Activated CD4-positive, alpha-beta T cell treated with anti-CD3 and anti-CD28 coated beads, Interleukin-2, amount 10 ng/mL, durations not matched to agents 7 days and 5 days (primary cell): ENCODE results near the gene MED10. TPM values are rescaled to one million over a fixed set of nuclear protein-coding genes. Genes with fewer than 3 reads are reported as not detected.

ENCODE experiments used
- CTCF ChIA-PET: fragments of 350-600 bp; sonication (Branson Sonifier 250); formaldehyde crosslinking; loops from one replicate; lab custom pipeline; 2021; ENCODE audit warnings: antibody characterized with exemption; lab: Charles Lee
- POLR2A ChIA-PET: fragments of 350-600 bp; sonication (Branson Sonifier 250); formaldehyde crosslinking; loops from one replicate; lab custom pipeline; 2021; ENCODE audit warnings: antibody characterized with exemption; lab: Charles Lee
- DNase-seq: peaks from one replicate; pipeline ENCODE4 v3.0.0-alpha.2; 2020
- H3K27ac Mint-ChIP-seq: one replicate; pipeline ENCODE4 v1.8.0; 2021; ENCODE audit warnings: mild to moderate bottlenecking, moderate library complexity, mixed read lengths
- H3K27me3 Mint-ChIP-seq: one replicate; pipeline ENCODE4 v1.8.0; 2021; ENCODE audit warnings: mixed read lengths
- H3K36me3 Mint-ChIP-seq: one replicate; pipeline ENCODE4 v1.8.0; 2021; ENCODE audit warnings: low read depth, mixed read lengths
- H3K4me1 Mint-ChIP-seq: one replicate; pipeline ENCODE4 v1.8.0; 2021; ENCODE audit warnings: mixed read lengths
- H3K4me3 Mint-ChIP-seq: one replicate; pipeline ENCODE4 v1.8.0; 2021; ENCODE audit warnings: mild to moderate bottlenecking, moderate library complexity, mixed read lengths
- H3K9me3 Mint-ChIP-seq: one replicate; pipeline ENCODE4 v1.8.0; 2021; ENCODE audit warnings: mixed read lengths
- total RNA-seq, 2 experiments: library from RNA; stranded (reverse); gene quantifications; one replicate each; pipeline ENCODE4 v1.2.3, GENCODE V29; 2021

Gene MED10
- total RNA-seq, 2 experiments from 2014 or later = 52.7 to 53.9 TPM

DNA sequence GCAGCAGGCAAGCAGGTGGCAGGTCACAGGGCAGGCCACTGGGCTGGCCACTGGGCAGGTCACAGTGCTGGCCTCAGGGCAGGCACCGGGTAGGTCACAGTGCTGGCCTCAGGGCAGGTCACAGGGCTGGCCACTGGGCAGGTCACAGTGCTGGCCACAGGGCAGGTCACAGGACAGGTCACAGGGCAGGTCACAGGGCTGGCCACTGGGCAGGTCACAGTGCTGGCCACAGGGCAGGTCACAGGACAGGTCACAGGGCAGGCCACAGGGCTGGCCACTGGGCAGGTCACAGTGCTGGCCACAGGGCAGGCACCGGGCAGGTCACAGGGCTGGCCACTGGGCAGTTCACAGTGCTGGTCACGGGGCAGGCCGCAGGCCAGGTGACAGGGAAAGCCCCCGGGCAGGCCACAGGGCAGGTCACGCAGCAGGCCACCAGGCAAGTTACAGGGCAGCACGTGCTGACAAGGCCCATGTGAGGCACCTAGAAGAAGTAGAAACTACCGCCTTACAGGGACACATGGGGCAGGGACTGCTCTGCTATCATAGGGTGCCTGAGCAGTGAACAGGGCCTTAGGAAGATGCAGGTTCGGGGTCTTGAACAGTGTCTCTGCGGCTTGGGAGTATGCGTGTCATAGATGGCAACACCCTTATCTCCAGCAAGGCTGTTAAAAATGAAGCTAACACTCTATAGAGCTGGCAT, 18.6 kb upstream of the MED10 start:
- POLR2A ChIA-PET = no interaction called here

GRCh38 chr5:6396043-6396442, 17.7 kb upstream of the MED10 start:
- no peak overlapping the region for H3K4me3 Mint-ChIP-seq
- H3K9me3 Mint-ChIP-seq = peaks cover 4% of the 10 kb centered on the region
- ChIA-PET CTCF (no interaction called here), POLR2A (no interaction called here)
- no peak overlapping the region for H3K27ac Mint-ChIP-seq
- peaks cover 2% of the 10 kb centered on the region for H3K27me3 Mint-ChIP-seq
- H3K4me1 Mint-ChIP-seq = peaks cover 10% of the 10 kb centered on the region
- H3K36me3 Mint-ChIP-seq = no peaks in the 10 kb centered on the region
- DNase-seq = no peak

More for the DNA sequence above, 18.6 kb upstream of the MED10 start:
- H3K9me3 Mint-ChIP-seq = peaks cover 1% of the 10 kb centered on the region
- CTCF ChIA-PET = no interaction called here
- DNase-seq = no peak
- H3K27ac Mint-ChIP-seq = no peak overlapping the region
- H3K4me1 Mint-ChIP-seq = peaks cover 10% of the 10 kb centered on the region
- H3K36me3 Mint-ChIP-seq = no peaks in the 10 kb centered on the region
- H3K27me3 Mint-ChIP-seq = peaks cover 8% of the 10 kb centered on the region
- H3K4me3 Mint-ChIP-seq = no peak overlapping the region

- H3K4me1 Mint-ChIP-seq = peaks cover 10% of the 10 kb centered on the region
- H3K27me3 Mint-ChIP-seq = peaks cover 2% of the 10 kb centered on the region
- peaks cover 5% of the 10 kb centered on the region for H3K9me3 Mint-ChIP-seq
- ChIA-PET POLR2A (no interaction called here), CTCF (no interaction called here)
- H3K4me3 Mint-ChIP-seq = no peak overlapping the region
- H3K36me3 Mint-ChIP-seq = no peaks in the 10 kb centered on the region
- no peak overlapping the region for H3K27ac Mint-ChIP-seq
- no peak for DNase-seq
These were observed 17.3 kb upstream of the MED10 start for GRCh38 chr5:6395621-6396020.

- ChIA-PET POLR2A (no interaction called here), CTCF (no interaction called here)
- no peak for DNase-seq
- no peak overlapping the region for H3K27ac Mint-ChIP-seq
- H3K36me3 Mint-ChIP-seq = no peaks in the 10 kb centered on the region
- no peak overlapping the region for H3K4me3 Mint-ChIP-seq
- H3K27me3 Mint-ChIP-seq = peaks cover 4% of the 10 kb centered on the region
- peaks cover 10% of the 10 kb centered on the region for H3K4me1 Mint-ChIP-seq
- H3K9me3 Mint-ChIP-seq = peaks cover 5% of the 10 kb centered on the region
These were observed 16.7 kb upstream of the MED10 start for GRCh38 chr5:6395102-6395445.

DNA sequence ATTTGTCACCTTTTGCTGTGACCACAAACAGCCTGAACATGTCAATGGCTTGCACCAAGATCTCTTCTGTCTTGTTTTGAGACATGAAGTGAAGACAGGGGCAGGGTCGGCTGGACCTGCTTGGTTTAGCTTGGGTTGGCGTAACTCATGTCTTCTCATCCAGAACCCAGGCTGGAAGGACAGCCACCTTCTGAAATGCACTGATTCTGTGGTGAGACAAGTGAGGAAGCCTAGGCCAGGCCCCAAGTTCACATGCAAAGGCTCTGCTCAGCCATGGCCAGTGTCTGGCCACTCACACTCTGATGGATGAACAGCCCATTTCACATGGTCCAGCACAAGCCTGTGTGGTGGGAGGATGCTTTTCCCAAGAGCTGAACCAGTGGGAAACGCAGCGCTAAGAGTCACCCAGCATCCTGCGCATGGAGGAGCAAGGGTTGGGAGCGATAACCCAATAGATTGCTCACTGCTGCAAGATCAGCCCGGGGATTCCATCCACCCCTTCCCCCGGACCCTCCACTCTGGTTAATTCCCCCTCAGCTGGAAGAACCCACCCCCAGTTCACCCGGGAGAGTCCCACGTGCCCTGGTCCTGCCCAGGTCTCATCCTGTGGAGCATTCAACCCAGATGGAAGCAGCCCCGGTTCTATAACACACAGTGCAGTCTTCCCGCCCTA, 16.2 kb upstream of the MED10 start:
- Mint-ChIP-seq H3K4me3 (no peak overlapping the region), H3K27me3 (peaks cover 4% of the 10 kb centered on the region), H3K27ac (no peak overlapping the region), H3K9me3 (peaks cover 5% of the 10 kb centered on the region), H3K36me3 (no peaks in the 10 kb centered on the region), H3K4me1 (peaks cover 10% of the 10 kb centered on the region)
- ChIA-PET CTCF (no interaction called here), POLR2A (no interaction called here)
- DNase-seq = no peak

GRCh38 chr5:6393596-6394194, 15.3 kb upstream of the MED10 start:
- ChIA-PET POLR2A (no interaction called here), CTCF (no interaction called here)
- H3K4me3 Mint-ChIP-seq = no peak overlapping the region
- DNase-seq = no peak
- peaks cover 4% of the 10 kb centered on the region for H3K27me3 Mint-ChIP-seq
- peak overlapping the region; percentile 58 for H3K27ac Mint-ChIP-seq
- no peaks in the 10 kb centered on the region for H3K36me3 Mint-ChIP-seq
- H3K4me1 Mint-ChIP-seq = peaks cover 10% of the 10 kb centered on the region
- peaks cover 5% of the 10 kb centered on the region for H3K9me3 Mint-ChIP-seq

DNA sequence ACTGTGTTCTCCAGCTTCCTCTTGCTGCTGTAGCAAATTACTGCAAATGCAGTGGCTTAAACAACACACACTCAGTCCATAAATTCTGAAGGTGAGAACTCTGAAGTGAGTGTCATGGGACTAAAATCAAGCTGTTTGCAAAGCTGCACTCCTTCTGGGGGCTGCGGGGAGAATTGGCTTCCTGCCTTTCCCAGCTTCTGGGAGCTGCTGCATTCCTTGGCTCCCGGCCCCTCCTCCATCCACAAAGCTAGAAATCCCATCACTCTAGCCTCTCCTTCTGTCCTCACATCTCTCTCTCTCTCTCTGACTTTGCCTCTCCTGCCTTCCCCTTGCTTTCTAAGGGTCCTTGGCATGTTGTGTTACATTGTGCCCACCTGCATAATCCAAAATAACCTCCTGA, 14.2 kb upstream of the MED10 start:
- Mint-ChIP-seq H3K9me3 (peaks cover 5% of the 10 kb centered on the region), H3K4me3 (no peak overlapping the region), H3K36me3 (no peaks in the 10 kb centered on the region), H3K27ac (no peak overlapping the region), H3K27me3 (peaks cover 4% of the 10 kb centered on the region), H3K4me1 (peaks cover 10% of the 10 kb centered on the region)
- ChIA-PET CTCF (interaction anchor here (0.8 kb wide), 1 partner anchor 1668 kb away, joined by 3 read pairs; no protein-coding TSS in a partner anchor), POLR2A (no interaction called here)
- DNase-seq = no peak

DNA sequence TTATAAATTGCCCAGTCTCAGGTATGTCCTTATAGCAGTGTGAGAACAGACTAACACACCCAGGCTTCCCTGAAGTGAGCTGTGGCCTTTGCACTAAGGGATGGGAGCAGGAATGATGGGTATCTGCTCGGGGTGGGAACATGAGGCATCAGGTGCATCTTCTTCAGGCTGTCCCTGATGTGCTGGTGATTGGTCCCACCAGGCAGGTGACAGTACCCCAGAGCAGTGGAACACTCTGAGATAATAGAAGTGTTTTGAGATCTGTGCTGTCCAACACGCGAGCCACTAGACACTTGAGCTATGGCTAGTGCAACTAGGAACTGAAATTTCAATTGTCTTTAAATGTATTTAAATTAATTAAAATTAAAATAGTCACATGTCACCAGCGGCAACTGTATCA, 12.8 kb upstream of the MED10 start:
- no peaks in the 10 kb centered on the region for H3K36me3 Mint-ChIP-seq
- no peak overlapping the region for H3K27ac Mint-ChIP-seq
- ChIA-PET CTCF (no interaction called here), POLR2A (no interaction called here)
- peaks cover 10% of the 10 kb centered on the region for H3K4me1 Mint-ChIP-seq
- H3K27me3 Mint-ChIP-seq = peaks cover 8% of the 10 kb centered on the region
- DNase-seq = no peak
- H3K4me3 Mint-ChIP-seq = no peak overlapping the region
- H3K9me3 Mint-ChIP-seq = peaks cover 5% of the 10 kb centered on the region

DNA sequence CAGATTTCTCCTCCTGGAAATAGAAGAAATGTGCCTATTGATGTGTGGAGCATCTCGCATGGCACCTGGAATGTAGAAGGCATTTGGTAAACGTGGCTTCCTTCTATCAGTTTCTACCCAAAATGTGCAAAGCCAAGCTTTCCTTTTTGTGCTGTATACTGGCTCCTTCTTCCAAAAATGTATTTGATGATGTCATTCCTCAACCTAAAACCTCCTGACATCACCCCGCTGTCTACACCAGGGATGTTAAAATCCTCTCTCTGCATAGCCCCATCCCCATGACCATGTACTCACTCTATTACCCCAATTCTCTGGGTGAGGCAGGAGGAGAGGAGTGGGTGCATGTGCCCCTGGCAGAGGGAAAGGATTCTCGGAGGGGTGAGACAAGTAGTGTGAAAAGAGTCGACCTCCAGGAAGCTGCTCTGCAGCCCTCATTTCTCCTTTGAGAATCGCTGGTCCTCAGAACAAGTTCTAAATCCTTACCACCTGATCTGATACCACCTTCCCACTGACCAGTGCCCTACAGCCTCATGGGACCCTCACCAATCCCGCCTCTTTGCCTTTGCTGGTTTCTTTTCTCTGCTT, 11.7 kb upstream of the MED10 start:
- Mint-ChIP-seq H3K4me3 (no peak overlapping the region), H3K9me3 (peaks cover 5% of the 10 kb centered on the region), H3K4me1 (peaks cover 10% of the 10 kb centered on the region), H3K27me3 (peaks cover 12% of the 10 kb centered on the region), H3K27ac (no peak overlapping the region), H3K36me3 (no peaks in the 10 kb centered on the region)
- ChIA-PET POLR2A (no interaction called here), CTCF (interaction anchor here (1.0 kb wide), 1 partner anchor 12 kb away, joined by 3 read pairs; the partner anchor contains the start of gene MED10)
- no peak for DNase-seq

- Mint-ChIP-seq H3K36me3 (no peaks in the 10 kb centered on the region), H3K4me3 (no peak overlapping the region), H3K4me1 (peaks cover 10% of the 10 kb centered on the region), H3K27me3 (peaks cover 12% of the 10 kb centered on the region), H3K27ac (no peak overlapping the region), H3K9me3 (peaks cover 5% of the 10 kb centered on the region)
- POLR2A ChIA-PET = no interaction called here
- DNase-seq = no peak
- CTCF ChIA-PET = interaction anchor here (1.0 kb wide), 1 partner anchor 11 kb away, joined by 3 read pairs; the partner anchor contains the start of gene MED10
These were observed 11.1 kb upstream of the MED10 start for GRCh38 chr5:6389397-6389796.

GRCh38 chr5:6387970-6388369, 9.6 kb upstream of the MED10 start:
- H3K27ac Mint-ChIP-seq = no peak overlapping the region
- CTCF ChIA-PET = no interaction called here
- no peaks in the 10 kb centered on the region for H3K36me3 Mint-ChIP-seq
- no peak for DNase-seq
- no peak overlapping the region for H3K4me3 Mint-ChIP-seq
- H3K9me3 Mint-ChIP-seq = peaks cover 5% of the 10 kb centered on the region
- POLR2A ChIA-PET = no interaction called here
- peaks cover under 1% of the 10 kb centered on the region for H3K4me1 Mint-ChIP-seq
- peaks cover 17% of the 10 kb centered on the region for H3K27me3 Mint-ChIP-seq

DNA sequence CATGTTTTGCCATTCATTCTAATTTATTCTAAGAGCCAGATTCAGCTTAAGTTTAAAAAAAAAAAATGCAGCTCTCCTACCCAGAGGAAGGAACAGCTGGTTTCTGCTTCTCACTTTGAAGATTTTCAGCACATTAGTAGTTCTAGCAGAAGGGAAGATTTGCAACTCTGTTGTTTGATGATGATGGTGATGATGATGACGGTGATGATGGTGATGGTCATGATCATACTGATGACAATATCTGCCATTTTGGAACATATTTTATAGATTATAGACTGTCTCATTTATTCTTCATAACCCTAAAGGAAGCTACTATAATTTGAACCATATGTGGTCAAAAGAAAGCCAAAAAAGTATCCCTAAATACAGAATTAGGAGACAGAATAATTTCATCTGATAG, 7.9 kb upstream of the MED10 start:
- Mint-ChIP-seq H3K4me3 (no peak overlapping the region), H3K36me3 (no peaks in the 10 kb centered on the region), H3K27me3 (peaks cover 18% of the 10 kb centered on the region), H3K27ac (no peak overlapping the region), H3K9me3 (peaks cover 3% of the 10 kb centered on the region), H3K4me1 (no peaks in the 10 kb centered on the region)
- no peak for DNase-seq
- ChIA-PET POLR2A (no interaction called here), CTCF (interaction anchor here (1.0 to 1.3 kb wide), 2 partner anchors 9 to 49 kb away, joined by 7 to 9 read pairs; no protein-coding TSS in a partner anchor)

- Mint-ChIP-seq H3K27me3 (peaks cover 16% of the 10 kb centered on the region), H3K4me3 (no peak overlapping the region), H3K4me1 (peaks cover 1% of the 10 kb centered on the region), H3K9me3 (no peaks in the 10 kb centered on the region), H3K27ac (no peak overlapping the region), H3K36me3 (no peaks in the 10 kb centered on the region)
- no peak for DNase-seq
- ChIA-PET POLR2A (no interaction called here), CTCF (no interaction called here)
These were observed 6.5 kb upstream of the MED10 start for GRCh38 chr5:6384856-6385255.
